ENCODE results near the gene LUZP2. TPM values are rescaled to one million over a fixed set of nuclear protein-coding genes. Genes with fewer than 3 reads are reported as not detected.

The LUZP2 gene
- total and polyA plus RNA-seq, 12 donors = 11.2 to 72.0 (median 20.6) TPM

DNA sequence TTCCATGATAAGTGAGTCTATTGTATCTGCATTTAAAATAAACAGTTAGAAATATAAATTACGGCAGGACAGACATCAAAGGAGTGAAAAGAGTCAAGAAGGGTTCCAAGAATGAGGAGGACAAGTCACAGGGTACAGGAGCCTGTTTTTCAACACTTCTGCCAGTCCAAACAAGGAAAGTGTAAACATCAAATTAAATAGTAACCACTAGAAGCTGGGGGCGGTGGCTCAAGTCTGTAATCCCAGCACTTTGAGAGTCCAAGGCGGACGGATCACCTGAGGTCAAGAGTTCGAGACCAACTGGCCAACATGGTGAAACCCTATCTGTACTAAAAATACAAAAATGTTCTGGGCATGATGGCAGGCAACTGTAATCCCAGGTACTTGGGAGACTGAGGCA is 219.6 kb downstream of the LUZP2 start:
- no peak for TF ChIP-seq POLR2A (IDR thresholded peaks at IDR 0.05)
- no peak overlapping the region for H3K27ac ChIP-seq
- intact Hi-C loops (cut with DNase I) = no loop called here
- WGBS, 4 donors = 83 to 93% (median 91%) methylated on average over 5 of the region's 5 CpGs
- no peaks in the 10 kb centered on the region for H3K4me1 ChIP-seq (replicated peaks in 1 of 2)
- H3K27me3 ChIP-seq = no peaks in the 10 kb centered on the region
- H3K9me3 ChIP-seq (replicated peaks in 1 of 3) = no peaks in the 10 kb centered on the region
- no peaks in the 10 kb centered on the region for H3K36me3 ChIP-seq (replicated peaks in 1 of 2)
- no peak for DNase-seq
- no peak overlapping the region for H3K4me3 ChIP-seq

DNA sequence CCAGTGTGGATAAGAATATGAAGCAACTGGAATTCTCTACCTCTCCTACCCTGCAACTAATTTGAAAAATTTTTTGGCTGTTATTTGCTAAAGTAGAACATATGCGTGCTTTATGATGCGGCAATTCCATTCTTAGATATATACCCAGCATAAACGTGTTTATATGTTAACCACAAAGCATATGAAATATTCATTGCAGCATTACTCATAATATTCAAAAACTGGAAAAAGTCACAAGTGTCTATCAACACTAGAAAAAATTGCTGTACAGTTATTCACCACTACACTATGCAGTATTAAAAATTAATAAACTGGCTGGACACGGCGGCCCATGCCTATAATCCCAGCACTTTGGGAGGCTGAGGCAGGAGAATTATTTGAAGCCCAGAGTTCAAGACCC is 226.4 kb downstream of the LUZP2 start:
- no peaks in the 10 kb centered on the region for H3K27me3 ChIP-seq
- DNase-seq = no peak
- no peaks in the 10 kb centered on the region for H3K36me3 ChIP-seq (replicated peaks in 1 of 2)
- WGBS, 4 donors = 90 to 95% (median 92%) methylated on average over 5 of the region's 5 CpGs
- no peak overlapping the region for H3K27ac ChIP-seq
- no peak overlapping the region for H3K4me3 ChIP-seq
- TF ChIP-seq, protein P1, sequence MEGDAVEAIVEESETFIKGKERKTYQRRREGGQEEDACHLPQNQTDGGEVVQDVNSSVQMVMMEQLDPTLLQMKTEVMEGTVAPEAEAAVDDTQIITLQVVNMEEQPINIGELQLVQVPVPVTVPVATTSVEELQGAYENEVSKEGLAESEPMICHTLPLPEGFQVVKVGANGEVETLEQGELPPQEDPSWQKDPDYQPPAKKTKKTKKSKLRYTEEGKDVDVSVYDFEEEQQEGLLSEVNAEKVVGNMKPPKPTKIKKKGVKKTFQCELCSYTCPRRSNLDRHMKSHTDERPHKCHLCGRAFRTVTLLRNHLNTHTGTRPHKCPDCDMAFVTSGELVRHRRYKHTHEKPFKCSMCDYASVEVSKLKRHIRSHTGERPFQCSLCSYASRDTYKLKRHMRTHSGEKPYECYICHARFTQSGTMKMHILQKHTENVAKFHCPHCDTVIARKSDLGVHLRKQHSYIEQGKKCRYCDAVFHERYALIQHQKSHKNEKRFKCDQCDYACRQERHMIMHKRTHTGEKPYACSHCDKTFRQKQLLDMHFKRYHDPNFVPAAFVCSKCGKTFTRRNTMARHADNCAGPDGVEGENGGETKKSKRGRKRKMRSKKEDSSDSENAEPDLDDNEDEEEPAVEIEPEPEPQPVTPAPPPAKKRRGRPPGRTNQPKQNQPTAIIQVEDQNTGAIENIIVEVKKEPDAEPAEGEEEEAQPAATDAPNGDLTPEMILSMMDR (IDR thresholded peaks at IDR 0.05) = no peak
- no peak for TF ChIP-seq POLR2A (IDR thresholded peaks at IDR 0.05)
- H3K4me1 ChIP-seq (replicated peaks in 1 of 2) = no peaks in the 10 kb centered on the region
- intact Hi-C loops (cut with DNase I) = no loop called here
- H3K9me3 ChIP-seq (replicated peaks in 1 of 3) = no peaks in the 10 kb centered on the region

DNA sequence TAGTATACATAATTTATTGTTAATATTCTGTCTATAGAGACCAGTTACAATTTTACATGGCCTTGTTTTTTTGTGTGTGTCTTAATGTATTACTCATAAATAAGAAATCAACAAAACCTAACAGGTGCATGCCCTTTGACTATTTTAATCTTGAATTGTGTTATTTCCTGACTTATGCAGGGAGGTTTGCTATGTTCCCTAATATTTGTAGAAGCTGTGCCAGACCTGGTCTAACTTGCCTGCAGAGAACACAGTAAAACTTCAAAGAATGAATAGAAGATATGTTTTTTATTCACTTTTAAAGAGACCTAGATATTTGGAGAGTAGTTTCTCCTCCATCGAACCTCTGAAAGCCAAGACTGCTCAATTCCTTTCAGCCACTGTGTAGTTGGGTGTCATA is 234.7 kb downstream of the LUZP2 start:
- H3K27me3 ChIP-seq = no peaks in the 10 kb centered on the region
- no peaks in the 10 kb centered on the region for H3K36me3 ChIP-seq (replicated peaks in 1 of 2)
- 77 to 98% (median 84%) methylated on average over 1 of the region's 1 CpG for WGBS, 4 donors
- intact Hi-C loops (cut with DNase I) = no loop called here
- H3K9me3 ChIP-seq (replicated peaks in 1 of 3) = no peaks in the 10 kb centered on the region
- no peak for DNase-seq
- H3K4me1 ChIP-seq (replicated peaks in 1 of 2) = no peaks in the 10 kb centered on the region
- H3K27ac ChIP-seq = no peak overlapping the region
- no peak overlapping the region for H3K4me3 ChIP-seq
- TF ChIP-seq, protein P1 (IDR thresholded peaks at IDR 0.05) = no peak
- TF ChIP-seq POLR2A (IDR thresholded peaks at IDR 0.05) = no peak

DNA sequence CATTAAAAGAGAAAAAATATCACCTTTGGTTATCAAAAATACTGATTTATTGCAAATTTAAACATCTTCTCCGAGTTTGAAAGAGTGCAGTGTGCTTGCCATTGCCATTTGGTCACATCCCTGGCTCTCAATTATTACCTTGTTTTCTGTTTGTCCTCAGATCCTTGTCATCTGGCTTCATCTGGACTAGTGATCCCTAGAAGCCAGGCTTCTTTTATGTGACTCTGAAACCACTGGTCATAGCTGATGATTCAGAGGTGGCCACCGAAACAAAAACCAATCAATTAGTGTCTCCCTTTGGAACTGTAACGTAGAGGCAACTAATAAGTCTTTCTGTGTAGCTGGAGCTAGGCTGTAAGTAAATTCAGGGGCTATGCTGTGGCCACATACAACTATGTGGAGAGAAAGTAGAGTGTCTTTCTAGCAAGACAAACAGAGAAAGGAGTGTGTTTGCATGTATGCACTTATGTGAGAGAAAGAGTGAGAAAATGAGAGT is 237.9 kb downstream of the LUZP2 start:
- intact Hi-C loops (cut with DNase I) = no loop called here
- no peak for DNase-seq
- 37 to 50% (median 40%) methylated on average over 3 of the region's 3 CpGs for WGBS, 4 donors

DNA sequence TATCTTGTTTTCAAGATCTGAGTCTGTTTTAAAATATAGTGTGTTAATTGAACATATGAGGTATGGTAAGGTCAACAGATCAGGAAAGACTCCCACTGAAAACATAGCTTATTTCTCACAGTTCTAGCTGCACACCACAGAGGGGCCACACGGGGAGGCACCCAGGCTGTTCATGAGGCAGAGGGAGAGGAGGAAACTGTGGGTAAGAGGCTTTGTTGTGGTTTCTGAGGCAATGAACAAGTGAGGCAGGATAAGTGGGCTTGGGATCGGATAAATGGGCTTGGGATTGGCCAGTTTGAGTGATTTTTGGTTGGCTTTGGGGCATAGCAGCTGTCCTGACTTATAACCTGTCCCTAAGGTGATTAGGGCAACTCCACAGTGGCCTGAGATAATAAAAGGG is 242.1 kb downstream of the LUZP2 start:
- no peak for DNase-seq
- intact Hi-C loops (cut with DNase I) = no loop called here
- Histone ChIP-seq H3K27me3 (no peaks in the 10 kb centered on the region), H3K9me3 (replicated peaks in 1 of 3) (no peaks in the 10 kb centered on the region), H3K36me3 (replicated peaks in 1 of 2) (no peaks in the 10 kb centered on the region), H3K4me3 (no peak overlapping the region), H3K4me1 (replicated peaks in 1 of 2) (no peaks in the 10 kb centered on the region), H3K27ac (no peak overlapping the region)
- no peak for TF ChIP-seq POLR2A (IDR thresholded peaks at IDR 0.05)
- TF ChIP-seq, protein P1 (IDR thresholded peaks at IDR 0.05) = no peak
- 68 to 92% (median 78%) methylated on average over 2 of the region's 2 CpGs for WGBS, 4 donors

More for the DNA sequence above, 237.9 kb downstream of the LUZP2 start:
- H3K27ac ChIP-seq = peak overlapping the region in 1 of 5 donors; percentile 38
- H3K36me3 ChIP-seq (replicated peaks in 1 of 2) = no peaks in the 10 kb centered on the region
- H3K4me3 ChIP-seq = no peak overlapping the region
- H3K4me1 ChIP-seq (replicated peaks in 1 of 2) = no peaks in the 10 kb centered on the region
- no peaks in the 10 kb centered on the region for H3K9me3 ChIP-seq (replicated peaks in 1 of 3)
- H3K27me3 ChIP-seq = no peaks in the 10 kb centered on the region
- TF ChIP-seq, protein P1 (IDR thresholded peaks at IDR 0.05) = no peak
- no peak for TF ChIP-seq POLR2A (IDR thresholded peaks at IDR 0.05)

Data from adrenal gland (tissue), 12 donors.